Nephron (organoid): ENCODE data around the gene AGAP1.

Experiments
- H3K27ac Mint-ChIP-seq, 3 experiments: 2 replicates each; pipeline ENCODE4 v1.8.0; 2020; ENCODE audit warnings: mixed read lengths in 3 of 3, mild to moderate bottlenecking in 2 of 3, moderate library complexity in 1 of 3
- H3K27me3 Mint-ChIP-seq: 2 replicates; pipeline ENCODE4 v1.8.0; 2021; ENCODE audit warnings: low read depth, mild to moderate bottlenecking, moderate library complexity, mixed read lengths
- H3K36me3 Mint-ChIP-seq: 2 replicates; pipeline ENCODE4 v1.8.0; 2020; ENCODE audit warnings: low read depth, mixed read lengths
- H3K4me1 Mint-ChIP-seq: 2 replicates; pipeline ENCODE4 v1.8.0; 2020; ENCODE audit warnings: mixed read lengths
- H3K4me3 Mint-ChIP-seq, 3 experiments: 2 replicates each; pipeline ENCODE4 v1.8.0; 2020; ENCODE audit warnings: mild to moderate bottlenecking in 3 of 3, mixed read lengths in 3 of 3, moderate library complexity in 2 of 3
- H3K9me3 Mint-ChIP-seq: 2 replicates; pipeline ENCODE4 v1.8.0; 2020; ENCODE audit warnings: mixed read lengths
- CTCF ChIP-seq, 3 experiments: fragments of 200-600 bp; sonication (generic); IDR thresholded peaks; one replicate each; pipeline ENCODE4 v1.5.0; 2021; ENCODE audit warnings: antibody characterized with exemption in 3 of 3; ENCODE audit not compliant: unreplicated experiment in 3 of 3

The AGAP1 gene

GRCh38 chr2:236070236-236070635 lies 576.4 kb downstream of the AGAP1 start:
- H3K4me1 Mint-ChIP-seq: peaks cover 4% of the 10 kb centered on the region
- peak overlapping the region in 1 of 3 experiments; percentile 1 for H3K27ac Mint-ChIP-seq
- peaks cover 8% of the 10 kb centered on the region for H3K36me3 Mint-ChIP-seq
- no peaks in the 10 kb centered on the region for H3K9me3 Mint-ChIP-seq
- H3K4me3 Mint-ChIP-seq: no peak overlapping the region
- no peak for TF ChIP-seq CTCF (IDR thresholded peaks at IDR 0.05; ENCODE audit: unreplicated experiment in 3 of 3)
- no peaks in the 10 kb centered on the region for H3K27me3 Mint-ChIP-seq

- H3K27me3 Mint-ChIP-seq: no peaks in the 10 kb centered on the region
- peaks cover 4% of the 10 kb centered on the region for H3K4me1 Mint-ChIP-seq
- TF ChIP-seq CTCF (IDR thresholded peaks at IDR 0.05; ENCODE audit: unreplicated experiment in 3 of 3): no peak
- no peak overlapping the region for H3K27ac Mint-ChIP-seq
- peaks cover 4% of the 10 kb centered on the region for H3K36me3 Mint-ChIP-seq
- H3K9me3 Mint-ChIP-seq: no peaks in the 10 kb centered on the region
- no peak overlapping the region for H3K4me3 Mint-ChIP-seq
Observed at GRCh38 chr2:236073246-236073645, 579.4 kb downstream of the AGAP1 start.

GRCh38 chr2:236073867-236074655 lies 580.2 kb downstream of the AGAP1 start:
- Mint-ChIP-seq H3K27me3 (no peaks in the 10 kb centered on the region), H3K27ac (no peak overlapping the region), H3K4me1 (peaks cover 4% of the 10 kb centered on the region), H3K36me3 (peaks cover 4% of the 10 kb centered on the region), H3K4me3 (no peak overlapping the region), H3K9me3 (no peaks in the 10 kb centered on the region)
- TF ChIP-seq CTCF (IDR thresholded peaks at IDR 0.05; ENCODE audit: unreplicated experiment in 3 of 3): no peak

- no peak for TF ChIP-seq CTCF (IDR thresholded peaks at IDR 0.05; ENCODE audit: unreplicated experiment in 3 of 3)
- H3K36me3 Mint-ChIP-seq: peaks cover 4% of the 10 kb centered on the region
- H3K4me3 Mint-ChIP-seq: no peak overlapping the region
- H3K27me3 Mint-ChIP-seq: no peaks in the 10 kb centered on the region
- no peaks in the 10 kb centered on the region for H3K9me3 Mint-ChIP-seq
- H3K27ac Mint-ChIP-seq: no peak overlapping the region
- peaks cover 2% of the 10 kb centered on the region for H3K4me1 Mint-ChIP-seq
Observed at GRCh38 chr2:236075802-236076201, 582.0 kb downstream of the AGAP1 start.

- Mint-ChIP-seq H3K4me1 (peaks cover under 1% of the 10 kb centered on the region), H3K27ac (no peak overlapping the region), H3K36me3 (peaks cover 4% of the 10 kb centered on the region), H3K9me3 (no peaks in the 10 kb centered on the region), H3K27me3 (peaks cover 3% of the 10 kb centered on the region), H3K4me3 (no peak overlapping the region)
- no peak for TF ChIP-seq CTCF (IDR thresholded peaks at IDR 0.05; ENCODE audit: unreplicated experiment in 3 of 3)
Observed at GRCh38 chr2:236078297-236079255, 584.7 kb downstream of the AGAP1 start.
